GM19452 (cell line): ENCODE measurements around the gene SNRPA.
"Not testable (repeated sequence)": the region's sequence is repeated elsewhere in the genome, so short reads cannot be mapped to it uniquely, and the experiment has no call there.

Experiments
- ATAC-seq: cut with Tn5 transposase; IDR thresholded peaks from one replicate; pipeline ENCODE4 v1.9.1; 2021; ENCODE audit not compliant: unreplicated experiment

SNRPA gene

GRCh38 chr19:40721140-40721486 is 29.9 kb upstream of the SNRPA start:
- ATAC-seq: no peak

- no peak for ATAC-seq
Observed at GRCh38 chr19:40721936-40722661, 28.9 kb upstream of the SNRPA start.

- no peak for ATAC-seq
Observed at GRCh38 chr19:40723661-40724254, 27.2 kb upstream of the SNRPA start.

- no peak for ATAC-seq
Observed at GRCh38 chr19:40724315-40724714, 26.7 kb upstream of the SNRPA start.

- ATAC-seq: no peak
Observed at GRCh38 chr19:40724855-40725254, 26.1 kb upstream of the SNRPA start.

- no peak for ATAC-seq
Observed at GRCh38 chr19:40726279-40726678, 24.7 kb upstream of the SNRPA start.

GRCh38 chr19:40730065-40730464 is 20.9 kb upstream of the SNRPA start:
- ATAC-seq: not testable (repeated sequence)

GRCh38 chr19:40732304-40732703 is 18.7 kb upstream of the SNRPA start:
- not testable (repeated sequence) for ATAC-seq

- ATAC-seq: no peak
Observed at GRCh38 chr19:40733149-40733548, 17.9 kb upstream of the SNRPA start.

- no peak for ATAC-seq
Observed at GRCh38 chr19:40735013-40735771, 15.8 kb upstream of the SNRPA start.

- no peak for ATAC-seq
Observed at GRCh38 chr19:40736661-40737060, 14.3 kb upstream of the SNRPA start.

- ATAC-seq: no peak
Observed at GRCh38 chr19:40737102-40737644, 13.8 kb upstream of the SNRPA start.

- ATAC-seq: no peak
Observed at GRCh38 chr19:40739030-40739839, 11.8 kb upstream of the SNRPA start.

GRCh38 chr19:40739871-40740703 is 10.9 kb upstream of the SNRPA start:
- no peak for ATAC-seq

GRCh38 chr19:40740747-40741146 is 10.3 kb upstream of the SNRPA start:
- no peak for ATAC-seq

- ATAC-seq: no peak
Observed at GRCh38 chr19:40741527-40742390, 9.2 kb upstream of the SNRPA start.

GRCh38 chr19:40742477-40742876 is 8.5 kb upstream of the SNRPA start:
- no peak for ATAC-seq

GRCh38 chr19:40742886-40743285 is 8.1 kb upstream of the SNRPA start:
- no peak for ATAC-seq

GRCh38 chr19:40743926-40744325 is 7.1 kb upstream of the SNRPA start:
- ATAC-seq: no peak
